Sigmoid colon (tissue), 7 donors: ENCODE measurements around the gene MAP1S. TPM values are rescaled to one million over a fixed set of nuclear protein-coding genes. Genes with fewer than 3 reads are reported as not detected.
A peak's percentile ranks its signal among the peaks of the same experiment; 100 is the strongest.

ENCODE experiments used
- DNase-seq: peaks from one replicate; pipeline ENCODE4 v3.0.0-alpha.2; 2019
- H3K27ac ChIP-seq, 4 donors: fragments of 200-600 bp; sonication (generic); one replicate each; pipeline ENCODE4 v1.5.1; 2016 to 2019; ENCODE audit warnings: mild to moderate bottlenecking in 1 of 4
- H3K27me3 ChIP-seq, 3 donors: fragments of 200-600 bp; sonication (generic); one replicate each; pipeline ENCODE4 v1.5.1; 2019; ENCODE audit warnings: mild to moderate bottlenecking in 1 of 3
- H3K36me3 ChIP-seq, 4 donors: fragments of 200-600 bp; sonication (generic); one replicate each; pipeline ENCODE4 v1.5.1; 2016 to 2019
- H3K4me1 ChIP-seq, 4 donors: fragments of 200-600 bp; sonication (generic); one replicate each; pipeline ENCODE4 v1.5.1; 2017 to 2019
- H3K4me3 ChIP-seq, 4 donors: fragments of 200-600 bp; sonication (generic); one replicate each; pipeline ENCODE4 v1.5.1; 2017 to 2019; ENCODE audit warnings: mild to moderate bottlenecking in 2 of 4, moderate library complexity in 1 of 4
- H3K9me3 ChIP-seq, 4 donors: fragments of 200-600 bp in 3 of 4; sonication (generic) in 3 of 4; one replicate each; pipeline versions ENCODE4 v1.5.1 to v1.6.1; 2013 to 2019
- EP300 ChIP-seq, 4 donors: sonication (generic); formaldehyde crosslinking; IDR thresholded peaks; one replicate each; pipeline ENCODE4 v1.6.1; 2017; ENCODE audit warnings: antibody characterized with exemption in 4 of 4
- POLR2A ChIP-seq, 2 donors: fragments of 450-650 bp; IDR thresholded peaks; one replicate each; pipeline ENCODE4 v1.6.1; 2016; ENCODE audit warnings: antibody characterized with exemption in 2 of 2, mild to moderate bottlenecking in 2 of 2, moderate library complexity in 2 of 2
- POLR2AphosphoS5 ChIP-seq, 4 donors: sonication (generic); formaldehyde crosslinking; IDR thresholded peaks; one replicate each; pipeline ENCODE4 v1.6.1; 2017; ENCODE audit warnings: antibody characterized with exemption in 4 of 4
- WGBS, 2 donors: extraction: QIAGEN DNeasy Blood & Tissue Kit; methylation state at CpG; one replicate each; pipeline ENCODE4 v1.1.7; 2013; 5-methylcytosine and 5-hydroxymethylcytosine counted together
- intact Hi-C: fragments of 100-400 bp; cut with DNase I; formaldehyde crosslinking; loops from one replicate; pipeline ENCODE4 v1.15.1; 2023
- polyA plus RNA-seq, 3 donors: library from polyadenylated mRNA; stranded (reverse); fragments of 200-250 nt; gene quantifications; one replicate each; pipeline ENCODE4 v1.2.3, GENCODE V29; 2013
- total RNA-seq, 4 donors: library from RNA; depleted of rRNA; stranded (reverse); fragments of >200 nt; gene quantifications; one replicate each; pipeline ENCODE4 v1.1.0, GENCODE V29; 2016
- TF ChIP-seq, protein P1 (sequence below), 4 experiments: fragments of 450-650 bp in 3 of 4; fragments of 200-600 bp in 1 of 4; IDR thresholded peaks; one replicate each; pipeline ENCODE4 v1.5.1; 2016 to 2019; ENCODE audit warnings: antibody characterized with exemption in 4 of 4, mild to moderate bottlenecking in 3 of 4, moderate library complexity in 2 of 4
- donor health status: healthy with polysubstance abuse.
- donor health status: Bipolar disorder and iron deficiency.
- donor health status: healthy.

MAP1S gene
- total and polyA plus RNA-seq, 7 donors = 13.3 to 35.8 (median 15.7) TPM

GRCh38 chr19:17716309-17716929 lies 2.9 kb upstream of the MAP1S start:
- TF ChIP-seq POLR2AphosphoS5 (IDR thresholded peaks at IDR 0.05) (no peak), POLR2A (IDR thresholded peaks at IDR 0.05) (no peak)
- DNase-seq = no peak
- intact Hi-C loops = no loop called here
- Histone ChIP-seq H3K27me3 (no peaks in the 10 kb centered on the region), H3K27ac (peak overlapping the region in 3 of 4 donors; percentile 56 to 69 (median 60)), H3K4me1 (peaks cover 0 to 39% (median 35%) of the 10 kb centered on the region in 4 donors), H3K9me3 (no peaks in the 10 kb centered on the region), H3K36me3 (no peaks in the 10 kb centered on the region), H3K4me3 (no peak overlapping the region)
- WGBS, 2 donors = 63 to 76% methylated on average over 4 of the region's 4 CpGs

DNA sequence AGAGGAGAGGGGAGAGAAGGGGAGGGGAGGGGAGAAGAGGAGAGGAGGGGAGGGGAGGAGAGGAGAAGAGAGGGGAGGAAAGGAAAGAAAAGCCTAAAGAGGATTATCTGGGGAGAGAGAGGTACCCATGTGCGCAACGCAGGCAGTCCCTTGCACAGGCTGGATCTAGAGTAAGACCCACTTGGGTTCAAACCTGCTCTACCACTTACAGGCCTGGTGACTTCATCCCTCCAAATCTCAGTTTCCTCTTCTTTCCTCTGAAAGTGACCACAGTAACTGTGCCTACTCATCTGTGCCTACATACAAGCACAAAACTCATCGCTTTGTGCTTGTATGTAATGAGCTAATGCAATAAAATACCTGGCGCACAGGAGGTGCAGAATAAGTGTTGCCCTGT lies 732 bp upstream of the MAP1S start:
- Histone ChIP-seq H3K27me3 (no peaks in the 10 kb centered on the region), H3K4me3 (peak overlapping the region in 1 of 4 donors; percentile 98), H3K36me3 (peaks cover 0 to 1% (median 0%) of the 10 kb centered on the region in 4 donors), H3K27ac (no peak overlapping the region), H3K9me3 (no peaks in the 10 kb centered on the region), H3K4me1 (peaks cover 0 to 53% (median 47%) of the 10 kb centered on the region in 4 donors)
- no peak for DNase-seq
- no peak for TF ChIP-seq EP300 (IDR thresholded peaks at IDR 0.05)
- no peak for TF ChIP-seq POLR2AphosphoS5 (IDR thresholded peaks at IDR 0.05)
- TF ChIP-seq, protein P1, sequence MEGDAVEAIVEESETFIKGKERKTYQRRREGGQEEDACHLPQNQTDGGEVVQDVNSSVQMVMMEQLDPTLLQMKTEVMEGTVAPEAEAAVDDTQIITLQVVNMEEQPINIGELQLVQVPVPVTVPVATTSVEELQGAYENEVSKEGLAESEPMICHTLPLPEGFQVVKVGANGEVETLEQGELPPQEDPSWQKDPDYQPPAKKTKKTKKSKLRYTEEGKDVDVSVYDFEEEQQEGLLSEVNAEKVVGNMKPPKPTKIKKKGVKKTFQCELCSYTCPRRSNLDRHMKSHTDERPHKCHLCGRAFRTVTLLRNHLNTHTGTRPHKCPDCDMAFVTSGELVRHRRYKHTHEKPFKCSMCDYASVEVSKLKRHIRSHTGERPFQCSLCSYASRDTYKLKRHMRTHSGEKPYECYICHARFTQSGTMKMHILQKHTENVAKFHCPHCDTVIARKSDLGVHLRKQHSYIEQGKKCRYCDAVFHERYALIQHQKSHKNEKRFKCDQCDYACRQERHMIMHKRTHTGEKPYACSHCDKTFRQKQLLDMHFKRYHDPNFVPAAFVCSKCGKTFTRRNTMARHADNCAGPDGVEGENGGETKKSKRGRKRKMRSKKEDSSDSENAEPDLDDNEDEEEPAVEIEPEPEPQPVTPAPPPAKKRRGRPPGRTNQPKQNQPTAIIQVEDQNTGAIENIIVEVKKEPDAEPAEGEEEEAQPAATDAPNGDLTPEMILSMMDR (IDR thresholded peaks at IDR 0.05) = no peak
- TF ChIP-seq POLR2A (IDR thresholded peaks at IDR 0.05) = no peak
- intact Hi-C loops = loop anchor here (2.0 kb wide), 1 partner anchor 28 kb away; no protein-coding TSS in a partner anchor
- 60 to 86% methylated on average over 4 of the region's 4 CpGs for WGBS, 2 donors

DNA sequence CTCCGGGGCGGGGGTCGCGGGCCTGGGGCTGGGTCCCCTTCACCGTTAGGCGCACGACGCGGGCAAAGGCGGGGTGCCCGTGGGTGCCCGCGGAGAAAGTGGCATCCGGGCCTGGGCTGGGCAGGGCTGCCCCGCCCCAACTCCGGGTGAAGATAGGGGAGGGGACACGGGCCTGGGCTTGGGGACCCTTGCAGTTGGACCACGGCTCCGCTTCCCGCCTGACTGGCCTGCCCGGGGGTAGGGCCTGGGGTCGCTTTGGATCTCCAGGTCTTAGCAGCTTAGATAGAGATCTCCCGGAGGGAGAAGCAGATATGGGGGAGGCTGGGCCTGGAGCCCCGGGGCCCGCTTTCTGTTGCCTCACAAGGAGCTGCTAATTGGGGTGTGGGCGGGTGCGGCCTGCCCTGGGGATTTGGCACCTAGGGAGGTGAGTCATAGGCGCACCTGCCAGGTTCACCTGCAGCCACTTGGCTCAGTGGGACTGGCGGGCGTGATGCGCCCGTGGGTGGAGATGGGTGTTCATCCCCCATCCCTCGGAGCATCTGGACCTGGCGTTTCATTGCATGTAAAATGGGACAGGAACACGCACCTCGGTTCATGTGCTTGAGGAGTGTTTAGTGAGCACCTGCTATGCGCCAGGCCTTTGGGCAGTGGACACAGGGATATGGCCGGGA lies 585 bp downstream of the MAP1S start:
- DNase-seq = no peak
- Histone ChIP-seq H3K4me1 (peaks cover 0 to 53% (median 47%) of the 10 kb centered on the region in 4 donors), H3K27me3 (no peaks in the 10 kb centered on the region), H3K9me3 (no peaks in the 10 kb centered on the region), H3K36me3 (peaks cover 0 to 14% (median 4%) of the 10 kb centered on the region in 4 donors), H3K4me3 (peak overlapping the region; percentile 84 to 100 (median 96)), H3K27ac (peak overlapping the region; percentile 64 to 81 (median 76))
- WGBS, 2 donors = 2 to 3% methylated on average over 38 of the region's 38 CpGs
- intact Hi-C loops = loop anchor here (2.0 kb wide), 1 partner anchor 27 kb away; no protein-coding TSS in a partner anchor
- TF ChIP-seq POLR2AphosphoS5 (IDR thresholded peaks at IDR 0.05) (no peak), EP300 (IDR thresholded peaks at IDR 0.05) (no peak), POLR2A (IDR thresholded peaks at IDR 0.05) (no peak)
- TF ChIP-seq, protein P1 (IDR thresholded peaks at IDR 0.05) = no peak

- H3K9me3 ChIP-seq = no peaks in the 10 kb centered on the region
- intact Hi-C loops = no loop called here
- 21 to 30% methylated on average over 7 of the region's 7 CpGs for WGBS, 2 donors
- DNase-seq = no peak
- peak overlapping the region; percentile 84 to 100 (median 96) for H3K4me3 ChIP-seq
- no peaks in the 10 kb centered on the region for H3K27me3 ChIP-seq
- H3K27ac ChIP-seq = peak overlapping the region in 1 of 4 donors; percentile 74
- TF ChIP-seq, protein P1 (IDR thresholded peaks at IDR 0.05) = no peak
- no peak for TF ChIP-seq EP300 (IDR thresholded peaks at IDR 0.05)
- TF ChIP-seq POLR2AphosphoS5 (IDR thresholded peaks at IDR 0.05) = no peak
- no peak for TF ChIP-seq POLR2A (IDR thresholded peaks at IDR 0.05)
- peaks cover 5 to 20% (median 10%) of the 10 kb centered on the region in 4 donors for H3K36me3 ChIP-seq
- H3K4me1 ChIP-seq = peaks cover 0 to 53% (median 47%) of the 10 kb centered on the region in 4 donors
Measured at GRCh38 chr19:17720440-17720839, 1.2 kb downstream of the MAP1S start.

- Histone ChIP-seq H3K36me3 (peaks cover 9 to 27% (median 17%) of the 10 kb centered on the region in 4 donors), H3K27me3 (no peaks in the 10 kb centered on the region), H3K4me3 (peak overlapping the region in 2 of 4 donors; percentile 95 to 100), H3K27ac (peak overlapping the region in 1 of 4 donors; percentile 22), H3K9me3 (no peaks in the 10 kb centered on the region), H3K4me1 (peaks cover 0 to 53% (median 47%) of the 10 kb centered on the region in 4 donors)
- intact Hi-C loops = no loop called here
- TF ChIP-seq POLR2A (IDR thresholded peaks at IDR 0.05) (no peak), POLR2AphosphoS5 (IDR thresholded peaks at IDR 0.05) (no peak), EP300 (IDR thresholded peaks at IDR 0.05) (no peak)
- TF ChIP-seq, protein P1 (IDR thresholded peaks at IDR 0.05) = no peak
- DNase-seq = no peak
- 83 to 84% methylated on average over 12 of the region's 12 CpGs for WGBS, 2 donors
Measured at GRCh38 chr19:17721111-17721628, 1.9 kb downstream of the MAP1S start.
